ENCODE data around the gene KCNT1.

KCNT1 gene

DNA sequence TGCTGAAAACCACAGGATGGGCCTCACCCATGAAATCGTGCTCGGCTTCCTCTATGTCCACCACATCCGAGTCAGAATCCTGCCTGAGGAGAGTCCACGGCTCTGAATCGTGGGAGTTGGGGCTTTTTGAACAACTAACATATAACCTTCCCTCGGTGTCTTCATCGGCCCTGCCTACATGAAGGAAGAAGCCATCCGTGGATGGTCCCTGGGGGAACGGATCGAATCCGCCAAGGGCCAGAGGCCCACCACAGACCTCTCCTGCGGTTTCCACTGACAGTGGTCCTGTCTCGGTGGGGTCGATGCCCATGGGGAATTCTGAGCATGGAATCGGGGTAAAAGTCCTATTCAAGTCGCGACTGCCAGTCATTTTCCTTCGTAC is 120.4 kb downstream of the KCNT1 start:
- no peak for DNase-seq (ENCODE audit: low spot score)

GRCh38 chr9:135823036-135823435 is 121.1 kb downstream of the KCNT1 start:
- no peak for DNase-seq (ENCODE audit: low spot score)

DNA sequence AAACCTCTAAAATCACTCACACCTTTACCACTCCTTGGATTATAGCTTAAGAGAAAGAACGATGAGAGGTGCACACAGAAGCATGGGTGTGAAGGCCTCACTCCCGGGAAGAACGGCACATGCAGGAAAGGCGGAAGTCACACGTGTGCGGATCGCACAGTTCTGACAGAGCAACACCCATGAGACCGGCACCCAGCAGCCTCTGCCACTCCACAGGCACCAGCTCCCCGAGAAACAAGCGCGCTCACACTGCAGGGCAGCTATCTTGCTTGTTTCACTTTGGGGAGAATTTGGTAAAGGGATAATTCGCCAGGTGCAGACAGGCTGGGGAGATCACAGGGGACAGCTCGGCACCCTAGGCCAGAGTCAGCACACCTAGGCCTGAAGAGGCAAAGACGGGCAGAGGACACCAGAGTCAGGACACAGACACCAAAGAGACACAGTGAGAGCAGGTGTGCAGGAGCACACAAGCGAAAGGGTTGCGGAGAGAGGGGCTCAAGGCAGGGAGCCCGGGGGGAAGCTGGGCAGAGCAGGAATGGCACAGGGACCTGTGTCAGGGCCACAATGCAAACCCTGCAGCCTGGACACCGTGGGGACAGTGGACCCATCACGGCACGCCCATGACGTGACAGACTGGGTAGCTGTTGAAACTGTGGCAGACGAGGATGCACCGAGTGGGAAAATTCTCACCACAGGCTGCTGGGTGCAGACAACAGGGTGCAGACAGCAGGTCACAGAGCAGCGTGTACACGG is 123.6 kb downstream of the KCNT1 start:
- DNase-seq (ENCODE audit: low spot score) = no peak

- no peak for DNase-seq (ENCODE audit: low spot score)
Observed at GRCh38 chr9:135826188-135826545, 124.2 kb downstream of the KCNT1 start.

DNA sequence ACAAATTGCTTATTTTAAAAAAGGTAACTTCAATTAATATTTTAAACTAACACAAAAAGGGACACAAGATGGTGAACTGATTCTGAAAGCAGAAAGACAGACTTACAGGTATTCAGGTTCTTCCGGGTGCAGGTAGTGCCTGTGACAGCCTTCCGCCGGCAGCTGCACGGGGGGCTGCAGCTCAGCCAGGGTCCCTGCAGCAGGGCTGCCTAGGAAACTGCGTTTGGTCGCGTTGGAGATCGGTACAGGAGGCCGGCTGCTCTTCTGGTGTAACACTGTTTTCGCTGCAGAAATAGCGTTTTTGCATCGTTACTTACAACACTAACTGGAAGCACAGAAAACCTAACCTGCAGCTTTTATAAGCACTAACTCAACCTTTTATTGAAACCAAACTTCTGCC is 125.3 kb downstream of the KCNT1 start:
- no peak for DNase-seq (ENCODE audit: low spot score)

DNA sequence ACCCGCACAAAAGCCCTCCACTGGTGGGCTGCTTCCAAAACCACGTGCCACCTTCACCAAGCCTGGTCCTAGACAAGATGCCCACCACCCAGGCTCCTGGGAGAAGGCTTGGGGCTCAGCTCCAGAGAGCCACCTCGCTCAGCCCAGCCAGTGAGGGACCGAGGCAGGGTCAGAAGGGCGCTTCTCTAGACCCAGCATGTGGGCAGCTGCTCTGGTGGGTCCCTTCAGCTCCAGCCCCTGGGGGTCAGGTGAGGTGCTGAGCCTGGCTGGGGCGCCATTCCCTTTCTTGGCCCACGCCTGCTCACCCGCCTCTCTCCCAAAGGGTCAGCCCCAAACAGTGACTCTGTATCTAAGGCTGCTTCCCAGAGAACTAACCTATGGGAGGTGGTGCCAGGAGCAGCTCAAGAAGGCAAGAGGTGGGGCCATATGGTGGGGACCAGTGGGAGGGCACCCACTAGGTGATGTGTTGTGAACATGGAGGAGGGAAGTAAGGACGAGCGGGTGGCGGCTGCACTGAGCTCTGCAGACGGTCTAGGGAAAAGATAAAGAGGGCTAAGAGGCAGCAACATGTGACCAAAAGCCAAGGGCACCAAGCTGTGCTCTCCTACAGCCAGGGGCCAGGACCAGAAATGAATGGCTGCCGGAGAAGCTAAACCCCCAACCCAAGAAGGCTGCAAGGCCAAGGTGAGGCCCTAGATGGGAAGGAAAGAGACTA is 126.0 kb downstream of the KCNT1 start:
- no peak for DNase-seq (ENCODE audit: low spot score)

GRCh38 chr9:135828656-135829055 is 126.7 kb downstream of the KCNT1 start:
- no peak for DNase-seq (ENCODE audit: low spot score)

DNA sequence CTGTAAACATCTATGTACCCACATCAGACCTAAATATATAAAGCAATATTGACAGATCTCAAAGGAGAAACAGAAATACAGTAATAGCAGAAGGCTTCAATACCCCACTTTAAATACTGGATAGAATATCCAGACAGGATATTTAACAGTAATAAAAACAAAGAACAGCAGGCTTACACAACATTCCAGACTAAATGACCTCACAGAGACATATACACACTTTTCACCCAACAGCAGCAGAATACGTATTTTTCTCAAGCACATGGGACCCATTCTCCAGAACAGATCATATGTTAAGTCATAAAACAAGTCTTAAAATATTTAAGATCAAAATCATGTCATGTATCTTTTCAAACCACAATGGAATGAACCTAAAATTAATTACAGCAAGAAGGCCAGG is 128.5 kb downstream of the KCNT1 start:
- DNase-seq (ENCODE audit: low spot score) = no peak

DNA sequence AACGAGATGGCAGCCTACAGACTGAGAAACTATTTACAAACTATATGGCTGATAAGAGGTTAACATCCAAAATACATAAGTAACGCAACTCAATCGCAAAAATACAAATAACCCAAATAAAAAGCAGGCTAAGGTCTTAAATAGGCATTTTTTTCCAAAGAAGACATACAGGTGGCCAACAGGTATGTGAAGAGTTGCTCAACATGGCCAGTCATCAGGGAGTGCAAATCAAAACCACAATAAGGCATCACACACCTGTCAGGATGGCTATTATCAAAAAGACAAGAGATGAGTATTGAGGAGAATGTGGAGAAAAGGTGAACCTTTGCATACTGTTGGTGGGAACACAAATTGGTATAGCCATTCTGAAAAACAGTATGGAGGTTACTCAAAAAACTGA is 131.9 kb downstream of the KCNT1 start:
- DNase-seq (ENCODE audit: low spot score) = no peak

DNA sequence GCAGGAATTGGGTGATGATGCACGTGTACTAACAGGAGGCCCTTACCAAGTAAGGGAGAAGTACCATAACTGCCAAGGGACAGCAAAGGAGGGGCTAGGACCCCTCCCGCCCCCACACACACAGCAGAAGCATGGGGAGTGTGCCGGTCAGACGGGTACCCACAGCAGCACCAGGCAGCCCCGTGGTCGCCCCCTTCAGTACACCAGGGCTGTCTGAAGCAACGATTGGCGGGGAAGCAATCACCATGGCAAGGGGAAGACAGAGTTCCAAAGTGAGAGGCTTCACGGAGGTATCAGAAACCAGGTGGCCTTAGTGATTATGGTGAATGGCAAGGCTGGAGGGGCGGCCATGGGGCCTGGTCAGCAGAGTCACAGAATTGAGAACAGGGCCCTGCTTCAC is 133.1 kb downstream of the KCNT1 start:
- DNase-seq (ENCODE audit: low spot score) = no peak

- no peak for DNase-seq (ENCODE audit: low spot score)
Observed at GRCh38 chr9:135839516-135839915, 137.5 kb downstream of the KCNT1 start.

GRCh38 chr9:135840107-135840506 is 138.1 kb downstream of the KCNT1 start:
- no peak for DNase-seq (ENCODE audit: low spot score)

- no peak for DNase-seq (ENCODE audit: low spot score)
Observed at GRCh38 chr9:135840539-135840938, 138.6 kb downstream of the KCNT1 start.

Data from HuH-7.5 (cell line).